ENCODE results near the gene SNRPD3.
A peak's percentile ranks its signal among the peaks of the same experiment; 100 is the strongest.
"Not testable (repeated sequence)": the region's sequence is repeated elsewhere in the genome, so short reads cannot be mapped to it uniquely, and the experiment has no call there.

The SNRPD3 gene

DNA sequence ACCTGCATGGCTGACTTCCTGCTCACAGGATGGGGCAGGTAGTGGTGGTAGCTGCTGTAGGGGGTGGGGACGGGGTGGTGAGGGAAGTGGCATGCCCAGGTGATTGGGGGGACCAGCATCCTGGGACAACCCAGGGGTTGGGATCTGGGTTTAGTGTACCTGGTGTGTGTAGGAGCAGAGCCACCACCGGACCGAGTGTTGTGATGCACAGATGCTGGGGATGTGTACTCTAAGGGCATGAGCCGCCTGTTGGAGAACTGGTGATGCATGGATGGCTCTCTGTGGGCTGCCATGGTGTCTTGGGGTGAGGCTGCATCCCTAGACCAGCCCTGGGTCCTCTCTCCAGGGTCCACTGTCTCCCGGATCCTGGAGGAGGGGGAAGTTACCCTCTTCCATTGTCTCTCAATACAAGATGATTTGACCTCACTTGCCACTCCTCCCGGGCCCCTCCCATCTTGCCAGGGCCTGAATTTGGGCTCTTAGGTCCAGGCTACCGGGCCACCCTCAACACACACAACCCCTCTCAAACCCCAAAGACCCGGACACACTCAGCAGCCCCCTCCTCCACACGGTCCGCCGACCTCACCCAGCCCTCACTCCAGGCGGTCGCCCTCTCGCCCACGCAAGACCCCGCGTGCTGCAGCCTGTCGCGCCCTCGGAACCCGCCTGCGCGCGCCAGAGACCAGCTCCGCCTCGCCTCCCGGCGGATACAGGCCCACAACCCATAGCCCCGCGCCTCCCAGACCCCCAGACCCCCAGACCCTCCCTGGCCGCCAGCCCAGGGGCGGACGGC lies 36.5 kb downstream of the SNRPD3 start:
- no peak for DNase-seq (ENCODE audit: low read depth)

DNA sequence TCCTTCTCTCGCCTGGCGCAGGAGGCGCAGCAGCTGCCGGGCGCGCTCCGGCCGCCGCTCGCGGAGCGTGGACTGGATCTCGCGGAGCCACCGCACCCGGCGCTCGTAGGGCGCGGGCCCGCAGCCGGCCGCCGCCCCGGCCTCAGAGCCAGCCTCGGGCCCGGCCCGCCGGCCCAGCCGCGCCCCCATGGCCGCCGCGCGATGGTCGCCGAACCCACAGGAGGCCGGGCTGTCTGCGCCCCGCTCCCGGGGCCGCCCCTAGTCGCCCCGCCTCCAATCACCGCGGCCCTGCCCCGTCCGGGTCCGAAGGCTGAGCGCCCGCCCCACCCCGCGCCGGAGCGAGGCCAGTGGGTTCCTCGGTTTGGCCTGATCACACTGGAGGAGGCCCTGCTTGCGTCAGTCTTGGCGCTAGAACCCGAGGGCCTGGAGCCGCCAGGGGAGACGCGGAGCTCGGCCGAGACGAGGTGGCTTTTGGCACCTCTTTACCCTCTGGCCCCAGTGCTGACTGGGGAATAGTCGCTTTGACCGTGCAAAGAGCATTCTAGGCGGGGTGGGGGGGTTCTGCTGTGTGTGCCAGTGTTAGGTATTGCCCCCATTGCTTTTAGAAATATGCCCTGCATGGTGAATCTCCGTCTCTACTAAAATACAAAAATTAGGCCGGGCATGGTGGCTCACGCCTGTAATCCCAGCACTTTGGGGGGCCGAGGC lies 37.2 kb downstream of the SNRPD3 start, which contains the start of gene LRRC75B:
TSS of gene LRRC75B (minus strand) at position 223 of the 708 bp plus-strand sequence. CDS start at position 189, 34 bp downstream.
- DNase-seq (ENCODE audit: low read depth) = no peak

GRCh38 chr22:24593559-24593835 lies 37.7 kb downstream of the SNRPD3 start:
- not testable (repeated sequence) for DNase-seq (ENCODE audit: low read depth)

DNA sequence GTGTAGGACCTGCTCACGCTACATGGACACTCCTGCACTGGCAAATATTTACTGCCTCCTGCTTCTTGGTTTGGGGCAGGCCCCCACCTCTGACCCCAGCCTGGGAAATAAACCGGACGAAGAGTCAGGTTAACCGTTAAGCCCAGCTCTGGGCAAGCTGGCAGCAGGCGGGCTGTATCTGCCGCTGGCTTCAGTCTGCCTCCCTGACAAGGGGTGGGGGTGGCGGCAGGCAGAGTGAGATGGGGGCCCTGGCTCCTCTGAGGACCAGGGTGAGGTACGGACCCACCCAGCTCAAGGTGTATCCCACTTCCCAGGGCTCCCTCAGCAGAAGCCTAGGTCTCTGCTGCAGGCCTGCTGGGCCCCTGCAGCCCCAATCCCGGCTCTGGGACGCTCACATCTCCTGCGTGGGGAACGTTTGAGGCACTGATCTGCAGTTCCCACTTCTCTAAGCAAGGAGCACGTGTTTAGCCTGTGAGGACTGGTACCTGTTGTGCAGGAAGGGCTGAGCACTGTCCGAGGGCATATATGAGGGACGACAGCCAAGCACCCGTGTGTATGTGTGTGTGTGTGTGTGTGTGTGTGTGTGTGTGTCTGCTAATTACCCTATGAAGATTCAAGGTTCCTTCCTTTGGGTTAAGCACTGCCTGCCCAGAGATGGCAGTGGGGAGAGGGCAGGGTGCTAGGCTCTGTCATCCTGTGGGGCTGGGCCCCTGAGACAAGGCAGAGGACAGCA lies 38.2 kb downstream of the SNRPD3 start:
- no peak for DNase-seq (ENCODE audit: low read depth)

- no peak for DNase-seq (ENCODE audit: low read depth)
These were observed 38.8 kb downstream of the SNRPD3 start for GRCh38 chr22:24594569-24595120.

DNA sequence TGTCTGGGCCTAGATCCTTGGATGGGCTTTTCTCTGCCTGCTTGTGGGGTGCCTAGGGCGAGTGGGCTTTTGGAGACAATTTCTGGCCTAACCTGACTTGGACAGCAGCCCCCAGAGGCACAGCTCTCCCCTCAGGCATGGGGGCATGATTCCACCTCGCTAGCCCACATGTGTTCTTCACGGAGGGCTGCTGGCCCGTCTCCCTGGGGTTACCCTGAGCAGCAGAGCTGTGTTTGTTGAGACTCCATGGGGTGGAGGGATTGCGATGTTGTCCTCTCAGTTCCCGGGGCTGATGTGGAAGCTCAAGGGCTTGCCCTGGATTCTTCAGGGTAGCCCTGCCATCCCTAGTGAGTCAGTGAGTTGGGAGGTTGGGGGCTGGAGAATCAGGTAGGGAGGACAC lies 39.4 kb downstream of the SNRPD3 start:
- DNase-seq (ENCODE audit: low read depth) = no peak

- no peak for DNase-seq (ENCODE audit: low read depth)
These were observed 40.1 kb downstream of the SNRPD3 start for GRCh38 chr22:24595863-24596262.

DNA sequence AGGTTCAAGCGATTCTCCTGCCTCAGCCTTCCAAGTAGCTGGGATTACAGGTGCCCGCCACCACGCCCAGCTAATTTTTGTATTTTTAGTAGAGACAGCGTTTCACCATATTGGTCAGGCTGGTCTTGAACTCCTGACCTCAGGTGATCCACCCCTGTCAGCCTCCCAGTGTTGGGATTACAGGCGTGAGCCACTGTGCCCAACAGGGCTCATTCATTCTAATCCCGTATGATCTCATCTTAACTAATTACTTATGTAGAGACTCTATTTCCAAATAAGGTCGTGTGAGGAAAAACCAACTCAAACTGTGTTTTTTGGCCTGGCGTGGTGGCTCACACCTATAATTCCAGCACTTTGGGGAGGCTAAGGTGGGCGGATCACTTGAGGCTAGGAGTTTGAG lies 41.3 kb downstream of the SNRPD3 start:
- not testable (repeated sequence) for DNase-seq (ENCODE audit: low read depth)

DNA sequence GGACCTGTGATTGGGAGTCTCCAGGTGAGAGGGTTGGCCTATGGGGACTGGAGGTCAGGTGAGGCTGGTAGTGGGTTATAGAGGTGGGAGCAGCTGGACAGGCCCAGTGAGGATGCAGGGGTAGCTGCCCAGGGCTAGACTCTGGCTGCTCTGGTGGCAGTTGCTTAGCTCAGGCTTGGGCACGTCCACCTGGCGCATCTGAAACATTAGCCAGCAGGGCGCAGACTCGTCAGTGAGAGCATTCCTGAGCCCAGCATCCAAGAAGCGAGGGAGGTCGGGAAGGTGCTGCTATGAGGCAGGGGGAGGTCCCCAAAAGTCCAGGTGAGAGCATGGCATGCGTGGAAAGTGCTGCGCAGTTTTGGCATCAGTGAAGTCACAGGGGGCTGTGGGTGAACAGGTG lies 43.7 kb downstream of the SNRPD3 start:
- DNase-seq (ENCODE audit: low read depth) = no peak

DNA sequence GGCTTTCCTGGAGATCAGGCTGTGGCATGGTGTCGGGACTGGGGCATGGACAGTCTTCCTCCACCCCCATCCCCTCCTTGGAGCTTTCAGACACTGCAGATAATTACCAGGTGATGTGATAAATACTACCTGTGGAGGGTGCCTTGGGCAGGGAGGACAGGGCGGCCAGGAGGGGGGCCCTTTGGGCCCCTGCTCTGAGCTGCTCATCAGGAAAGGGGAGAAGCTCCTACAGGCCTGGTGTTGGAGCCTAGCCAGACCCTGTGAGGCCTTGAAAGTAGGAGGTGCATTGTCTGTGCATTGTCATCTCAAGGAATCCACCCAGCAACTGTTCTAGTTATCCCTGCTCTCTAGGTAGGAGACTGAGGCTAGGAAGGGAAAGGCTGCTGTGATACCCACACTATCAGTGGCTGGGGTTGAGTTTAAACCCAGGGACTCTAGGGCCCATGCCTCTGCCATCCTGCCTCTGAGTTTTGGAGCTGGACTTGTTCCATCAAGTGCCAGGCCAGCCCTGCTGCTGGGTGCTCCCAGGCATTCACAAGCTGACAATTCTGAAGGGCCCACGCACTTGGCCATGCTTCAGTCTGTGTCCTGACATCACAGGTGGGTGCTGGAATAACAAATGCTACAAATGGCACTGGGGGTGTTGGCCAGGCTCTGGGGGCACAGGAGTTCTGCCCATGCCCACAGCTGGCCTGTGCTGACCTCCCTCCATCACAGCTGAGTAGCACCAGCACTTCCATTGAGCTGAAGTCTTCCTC lies 44.3 kb downstream of the SNRPD3 start:
- not testable (repeated sequence) for DNase-seq (ENCODE audit: low read depth)

- no peak for DNase-seq (ENCODE audit: low read depth)
These were observed 45.7 kb downstream of the SNRPD3 start for GRCh38 chr22:24601217-24602104.

GRCh38 chr22:24602105-24602749 lies 46.4 kb downstream of the SNRPD3 start:
- not testable (repeated sequence) for DNase-seq (ENCODE audit: low read depth)

- not testable (repeated sequence) for DNase-seq (ENCODE audit: low read depth)
These were observed 47.3 kb downstream of the SNRPD3 start, which contains the start of gene GGT1 for GRCh38 chr22:24602847-24603769. Gene GGT1, plus strand, starts transcription at chr22:24603193. Its CDS starts 7,889 bp downstream, at chr22:24611082.

- DNase-seq (ENCODE audit: low read depth) = not testable (repeated sequence)
These were observed 48.2 kb downstream of the SNRPD3 start for GRCh38 chr22:24603770-24604629.

DNA sequence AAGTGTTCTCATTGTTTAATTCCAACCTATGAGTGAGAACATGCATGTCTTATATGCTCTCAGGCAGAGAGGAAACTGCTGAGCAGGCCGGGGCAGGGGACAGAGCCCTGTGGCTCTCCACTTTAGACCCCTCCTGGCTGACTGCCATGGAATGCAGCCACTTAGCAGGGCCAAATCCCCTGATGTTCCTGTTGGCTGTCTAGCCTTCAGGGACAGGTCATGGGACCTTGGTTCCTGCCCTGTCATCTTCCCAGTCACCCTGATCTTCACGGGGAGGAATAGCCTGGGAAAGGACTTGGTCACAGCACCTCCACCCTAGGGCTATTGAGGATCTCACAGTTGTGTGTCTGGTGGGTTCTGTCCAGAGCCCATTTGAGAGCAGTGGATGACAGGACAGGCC lies 50.5 kb downstream of the SNRPD3 start:
- DNase-seq (ENCODE audit: low read depth) = not testable (repeated sequence)

- peak; percentile 51 for DNase-seq (ENCODE audit: low read depth)
These were observed 51.7 kb downstream of the SNRPD3 start for GRCh38 chr22:24607429-24607983.

DNA sequence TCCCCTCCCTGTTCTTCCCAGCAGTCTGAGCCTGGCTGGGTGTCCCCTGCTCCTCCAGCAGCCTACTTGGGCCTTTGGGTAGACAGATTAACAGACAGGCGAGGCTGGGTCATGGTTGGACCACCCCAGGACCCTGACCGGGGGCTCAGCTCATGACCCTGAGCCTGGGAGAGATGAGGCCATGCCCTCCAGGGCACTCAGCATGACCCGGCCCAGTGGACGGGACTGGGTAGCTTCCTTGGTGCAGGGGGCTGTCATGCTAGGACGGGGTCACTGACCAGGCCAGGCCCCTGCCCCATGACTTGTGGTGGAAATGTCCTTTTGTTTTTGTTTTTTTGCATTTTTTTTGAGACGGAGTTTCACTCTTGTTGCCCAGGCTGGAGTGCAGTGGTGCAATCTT lies 52.5 kb downstream of the SNRPD3 start:
- not testable (repeated sequence) for DNase-seq (ENCODE audit: low read depth)

DNA sequence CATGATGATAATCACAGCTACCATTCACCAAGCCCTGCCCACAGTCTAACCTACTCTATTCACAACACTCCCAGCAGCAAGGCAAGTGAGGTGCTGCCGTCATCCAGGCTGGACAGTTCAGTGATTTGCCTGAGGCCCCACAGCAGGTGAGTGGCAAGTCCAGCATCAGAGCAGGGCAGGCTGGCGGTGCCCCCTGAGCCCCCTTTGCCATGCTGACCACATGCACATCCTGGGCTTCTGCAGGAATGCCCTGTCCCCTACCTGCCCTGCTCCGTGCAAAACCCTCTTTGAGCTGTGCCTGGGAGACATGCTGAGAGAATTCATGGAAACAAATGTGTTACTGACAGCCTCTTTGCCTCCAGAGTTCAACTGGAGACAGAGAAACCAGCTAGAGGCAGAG lies 54.1 kb downstream of the SNRPD3 start:
- DNase-seq (ENCODE audit: low read depth) = not testable (repeated sequence)

Measured in activated T-helper 9 cell treated with anti-CD3 and anti-CD28 coated beads, Interleukin-2, amount 50 U/mL, for 16 hours (primary cell).